Sigmoid colon (tissue), 7 donors: Measurements from ENCODE around the gene ATG101. TPM values are rescaled to one million over a fixed set of nuclear protein-coding genes. Genes with fewer than 3 reads are reported as not detected.
A peak's percentile ranks its signal among the peaks of the same experiment; 100 is the strongest.

Source experiments
- DNase-seq: peaks from one replicate; pipeline ENCODE4 v3.0.0-alpha.2; 2019
- H3K27ac ChIP-seq, 4 donors: fragments of 200-600 bp; sonication (generic); one replicate each; pipeline ENCODE4 v1.5.1; 2016 to 2019; ENCODE audit warnings: mild to moderate bottlenecking in 1 of 4
- H3K27me3 ChIP-seq, 3 donors: fragments of 200-600 bp; sonication (generic); one replicate each; pipeline ENCODE4 v1.5.1; 2019; ENCODE audit warnings: mild to moderate bottlenecking in 1 of 3
- H3K36me3 ChIP-seq, 4 donors: fragments of 200-600 bp; sonication (generic); one replicate each; pipeline ENCODE4 v1.5.1; 2016 to 2019
- H3K4me1 ChIP-seq, 4 donors: fragments of 200-600 bp; sonication (generic); one replicate each; pipeline ENCODE4 v1.5.1; 2017 to 2019
- H3K4me3 ChIP-seq, 4 donors: fragments of 200-600 bp; sonication (generic); one replicate each; pipeline ENCODE4 v1.5.1; 2017 to 2019; ENCODE audit warnings: mild to moderate bottlenecking in 2 of 4, moderate library complexity in 1 of 4
- H3K9me3 ChIP-seq, 4 donors: fragments of 200-600 bp in 3 of 4; sonication (generic) in 3 of 4; one replicate each; pipeline versions ENCODE4 v1.5.1 to v1.6.1; 2013 to 2019
- CTCF ChIP-seq, 4 experiments: fragments of 450-650 bp in 3 of 4; fragments of 200-600 bp in 1 of 4; IDR thresholded peaks; one replicate each; pipeline ENCODE4 v1.5.1; 2016 to 2019; ENCODE audit warnings: antibody characterized with exemption in 4 of 4, mild to moderate bottlenecking in 3 of 4, moderate library complexity in 2 of 4
- EP300 ChIP-seq, 4 donors: sonication (generic); formaldehyde crosslinking; IDR thresholded peaks; one replicate each; pipeline ENCODE4 v1.6.1; 2017; ENCODE audit warnings: antibody characterized with exemption in 4 of 4
- POLR2A ChIP-seq, 2 donors: fragments of 450-650 bp; IDR thresholded peaks; one replicate each; pipeline ENCODE4 v1.6.1; 2016; ENCODE audit warnings: antibody characterized with exemption in 2 of 2, mild to moderate bottlenecking in 2 of 2, moderate library complexity in 2 of 2
- POLR2AphosphoS5 ChIP-seq, 4 donors: sonication (generic); formaldehyde crosslinking; IDR thresholded peaks; one replicate each; pipeline ENCODE4 v1.6.1; 2017; ENCODE audit warnings: antibody characterized with exemption in 4 of 4
- WGBS, 2 donors: extraction: QIAGEN DNeasy Blood & Tissue Kit; methylation state at CpG; one replicate each; pipeline ENCODE4 v1.1.7; 2013; 5-methylcytosine and 5-hydroxymethylcytosine counted together
- intact Hi-C: fragments of 100-400 bp; cut with DNase I; formaldehyde crosslinking; loops from one replicate; pipeline ENCODE4 v1.15.1; 2023
- polyA plus RNA-seq, 3 donors: library from polyadenylated mRNA; stranded (reverse); fragments of 200-250 nt; gene quantifications; one replicate each; pipeline ENCODE4 v1.2.3, GENCODE V29; 2013
- total RNA-seq, 4 donors: library from RNA; depleted of rRNA; stranded (reverse); fragments of >200 nt; gene quantifications; one replicate each; pipeline ENCODE4 v1.1.0, GENCODE V29; 2016
- donor health status: healthy with polysubstance abuse.
- donor health status: Bipolar disorder and iron deficiency.
- donor health status: healthy.

The ATG101 gene
- total and polyA plus RNA-seq, 7 donors: 30.2 to 64.5 (median 48.7) TPM

- WGBS, 2 donors: 89 to 92% methylated on average over 7 of the region's 7 CpGs
- H3K36me3 ChIP-seq: no peaks in the 10 kb centered on the region
- intact Hi-C loops: no loop called here
- H3K4me3 ChIP-seq: no peak overlapping the region
- peaks cover 0 to 66% (median 56%) of the 10 kb centered on the region in 4 donors for H3K4me1 ChIP-seq
- H3K27me3 ChIP-seq: no peaks in the 10 kb centered on the region
- peak; percentile 63 for DNase-seq
- peak overlapping the region in 2 of 4 donors; percentile 92 to 96 for H3K27ac ChIP-seq
- TF ChIP-seq POLR2AphosphoS5 (IDR thresholded peaks at IDR 0.05) (no peak), POLR2A (IDR thresholded peaks at IDR 0.05) (no peak), CTCF (IDR thresholded peaks at IDR 0.05) (no peak), EP300 (IDR thresholded peaks at IDR 0.05) (no peak)
- H3K9me3 ChIP-seq: no peaks in the 10 kb centered on the region
Observed at GRCh38 chr12:52046859-52047258, 22.9 kb upstream of the ATG101 start.

GRCh38 chr12:52049286-52049685, 20.5 kb upstream of the ATG101 start:
- 78 to 82% methylated on average over 4 of the region's 4 CpGs for WGBS, 2 donors
- intact Hi-C loops: no loop called here

GRCh38 chr12:52049688-52050087, 20.1 kb upstream of the ATG101 start:
- H3K27me3 ChIP-seq: no peaks in the 10 kb centered on the region
- TF ChIP-seq CTCF (IDR thresholded peaks at IDR 0.05) (no peak), POLR2A (IDR thresholded peaks at IDR 0.05) (no peak), POLR2AphosphoS5 (IDR thresholded peaks at IDR 0.05) (no peak), EP300 (IDR thresholded peaks at IDR 0.05) (no peak)
- peak overlapping the region; percentile 94 to 100 (median 96) for H3K27ac ChIP-seq
- 89% methylated on average over 5 of the region's 5 CpGs for WGBS, 2 donors
- no peak for DNase-seq
- peaks cover 0 to 5% (median 4%) of the 10 kb centered on the region in 4 donors for H3K36me3 ChIP-seq
- no peaks in the 10 kb centered on the region for H3K9me3 ChIP-seq
- intact Hi-C loops: loop anchor here (2.0 kb wide), 1 partner anchor 17 kb away; no protein-coding TSS in a partner anchor
- H3K4me1 ChIP-seq: peaks cover 0 to 66% (median 61%) of the 10 kb centered on the region in 4 donors
- H3K4me3 ChIP-seq: no peak overlapping the region

More at GRCh38 chr12:52049286-52049685, 20.5 kb upstream of the ATG101 start:
- no peak for DNase-seq
- TF ChIP-seq POLR2A (IDR thresholded peaks at IDR 0.05) (no peak), CTCF (IDR thresholded peaks at IDR 0.05) (no peak), POLR2AphosphoS5 (IDR thresholded peaks at IDR 0.05) (no peak), EP300 (IDR thresholded peaks at IDR 0.05) (no peak)
- no peak overlapping the region for H3K4me3 ChIP-seq
- H3K36me3 ChIP-seq: peaks cover 0 to under 1% (median under 1%) of the 10 kb centered on the region in 4 donors
- no peaks in the 10 kb centered on the region for H3K9me3 ChIP-seq
- peaks cover 0 to 65% (median 61%) of the 10 kb centered on the region in 4 donors for H3K4me1 ChIP-seq
- H3K27ac ChIP-seq: peak overlapping the region in 3 of 4 donors; percentile 94 to 100 (median 98)
- no peaks in the 10 kb centered on the region for H3K27me3 ChIP-seq

- Histone ChIP-seq H3K36me3 (peaks cover 0 to 10% (median 9%) of the 10 kb centered on the region in 4 donors), H3K27ac (peak overlapping the region; percentile 94 to 100 (median 96))
- peak; percentile 79 for DNase-seq
Observed at GRCh38 chr12:52050116-52050757, 19.5 kb upstream of the ATG101 start.

More at GRCh38 chr12:52050116-52050757, 19.5 kb upstream of the ATG101 start:
- Histone ChIP-seq H3K4me1 (peaks cover 0 to 66% (median 61%) of the 10 kb centered on the region in 4 donors), H3K4me3 (peak overlapping the region; percentile 46 to 77 (median 68)), H3K9me3 (no peaks in the 10 kb centered on the region), H3K27me3 (no peaks in the 10 kb centered on the region)
- no peak for TF ChIP-seq POLR2AphosphoS5 (IDR thresholded peaks at IDR 0.05)
- no peak for TF ChIP-seq CTCF (IDR thresholded peaks at IDR 0.05)
- no peak for TF ChIP-seq POLR2A (IDR thresholded peaks at IDR 0.05)
- TF ChIP-seq EP300 (IDR thresholded peaks at IDR 0.05): peak in 1 of 4 donors; percentile 16
- 14 to 26% methylated on average over 16 of the region's 16 CpGs for WGBS, 2 donors
- intact Hi-C loops: loop anchor here (2.0 kb wide), 1 partner anchor 17 kb away; no protein-coding TSS in a partner anchor
